Keratinocyte (primary cell): Measurements from ENCODE around the gene RHEB.

ENCODE experiments used
- EZH2 ChIP-seq: IDR thresholded peaks from one replicate; pipeline ENCODE4 v1.6.1; 2012; ENCODE audit warnings: inconsistent platforms, mild to moderate bottlenecking, low read length, moderate library complexity
- TF ChIP-seq, protein P1 (sequence below), 3 experiments: IDR thresholded peaks in 1 of 3; conservative IDR thresholded peaks in 1 of 3; optimal IDR thresholded peaks in 1 of 3; 2 replicates in 2 of 3; 3 replicates in 1 of 3; pipeline versions ENCODE3 to v1.5.1; 2011; ENCODE audit warnings: low read length in 3 of 3, mild to moderate bottlenecking in 3 of 3, moderate library complexity in 2 of 3, control low read depth in 1 of 3, inconsistent platforms in 1 of 3; ENCODE audit not compliant: insufficient read depth in 2 of 3; ENCODE audit errors: extremely low read depth in 1 of 3

DNA sequence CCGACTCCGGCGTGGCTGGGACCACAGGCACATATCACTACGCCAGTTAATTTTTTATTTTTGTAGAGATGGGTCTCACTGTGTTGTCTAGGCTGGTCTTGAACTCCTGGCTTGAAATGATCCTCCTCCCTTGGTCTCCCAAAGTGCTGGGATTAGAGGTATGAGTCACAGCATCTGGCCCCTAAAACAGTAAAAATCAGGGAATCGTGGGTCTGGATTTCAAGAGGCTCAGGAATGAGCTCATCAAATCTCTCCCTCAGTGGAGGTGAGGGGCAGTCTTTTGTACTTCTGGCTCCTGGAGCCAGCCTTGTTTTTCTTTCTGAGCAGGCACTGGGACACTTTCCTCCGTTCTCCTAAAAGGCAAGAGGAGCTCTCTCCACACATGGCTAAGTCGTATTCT, 32.1 kb upstream of the RHEB start:
- TF ChIP-seq, protein P1, sequence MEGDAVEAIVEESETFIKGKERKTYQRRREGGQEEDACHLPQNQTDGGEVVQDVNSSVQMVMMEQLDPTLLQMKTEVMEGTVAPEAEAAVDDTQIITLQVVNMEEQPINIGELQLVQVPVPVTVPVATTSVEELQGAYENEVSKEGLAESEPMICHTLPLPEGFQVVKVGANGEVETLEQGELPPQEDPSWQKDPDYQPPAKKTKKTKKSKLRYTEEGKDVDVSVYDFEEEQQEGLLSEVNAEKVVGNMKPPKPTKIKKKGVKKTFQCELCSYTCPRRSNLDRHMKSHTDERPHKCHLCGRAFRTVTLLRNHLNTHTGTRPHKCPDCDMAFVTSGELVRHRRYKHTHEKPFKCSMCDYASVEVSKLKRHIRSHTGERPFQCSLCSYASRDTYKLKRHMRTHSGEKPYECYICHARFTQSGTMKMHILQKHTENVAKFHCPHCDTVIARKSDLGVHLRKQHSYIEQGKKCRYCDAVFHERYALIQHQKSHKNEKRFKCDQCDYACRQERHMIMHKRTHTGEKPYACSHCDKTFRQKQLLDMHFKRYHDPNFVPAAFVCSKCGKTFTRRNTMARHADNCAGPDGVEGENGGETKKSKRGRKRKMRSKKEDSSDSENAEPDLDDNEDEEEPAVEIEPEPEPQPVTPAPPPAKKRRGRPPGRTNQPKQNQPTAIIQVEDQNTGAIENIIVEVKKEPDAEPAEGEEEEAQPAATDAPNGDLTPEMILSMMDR (optimal IDR thresholded peaks at IDR 0.05 in 1 of 3, IDR thresholded peaks at IDR 0.05 in 1 of 3, conservative IDR thresholded peaks at IDR 0.05 in 1 of 3; ENCODE audit: extremely low read depth in 1 of 3, insufficient read depth in 2 of 3, low read length in 3 of 3), result no peak
- no peak for TF ChIP-seq EZH2
